HCT116 (cell line): Measurements from ENCODE around the gene BZW2.

Experiments
- CEBPB ChIP-seq: IDR thresholded peaks from 2 replicates; pipeline ENCODE4 v1.6.1; 2012; ENCODE audit warnings: low read depth
- ELF1 ChIP-seq: IDR thresholded peaks from 2 replicates; pipeline ENCODE4 v1.6.1; 2012; ENCODE audit warnings: low read depth, borderline replicate concordance
- EZH2 ChIP-seq: fragments of 200-600 bp; sonication (generic); IDR thresholded peaks from 2 replicates; pipeline ENCODE4 v1.6.1; 2017; ENCODE audit warnings: antibody characterized with exemption, mixed run types
- POLR2A ChIP-seq: IDR thresholded peaks from 2 replicates; pipeline ENCODE4 v1.7.0; 2011; ENCODE audit warnings: borderline replicate concordance; ENCODE audit not compliant: insufficient read depth, insufficient read length; ENCODE audit errors: extremely low read depth
- POLR2AphosphoS5 ChIP-seq: IDR thresholded peaks from 2 replicates; pipeline ENCODE4 v1.6.1; 2011; ENCODE audit warnings: mild to moderate bottlenecking, low read depth, low read length, moderate library complexity
- RAD21 ChIP-seq: IDR thresholded peaks from 2 replicates; pipeline ENCODE4 v1.6.1; 2012; ENCODE audit warnings: low read depth, mild to moderate bottlenecking
- YY1 ChIP-seq: IDR thresholded peaks from 2 replicates; pipeline ENCODE4 v1.6.1; 2011; ENCODE audit warnings: low read length, low read depth, moderate library complexity, mild to moderate bottlenecking; ENCODE audit not compliant: insufficient replicate concordance; ENCODE audit errors: extremely low read depth
- ZNF274 ChIP-seq: fragments of 200-500 bp; sonication (Bioruptor generic); IDR thresholded peaks from 2 replicates; pipeline ENCODE4 v1.6.1; 2014; ENCODE audit warnings: mild to moderate bottlenecking, low read depth, low read length, inconsistent platforms
- TF ChIP-seq, protein P1 (sequence below), 3 experiments: fragments of 200-600 bp in 1 of 3; sonication (generic) in 1 of 3; IDR thresholded peaks in 2 of 3; conservative IDR thresholded peaks in 1 of 3; 2 replicates each; pipeline ENCODE4 v1.5.1; 2012 to 2017; ENCODE audit warnings: low read depth in 2 of 3, low read length in 2 of 3, antibody characterized with exemption in 1 of 3, borderline replicate concordance in 1 of 3, control low read depth in 1 of 3, mild to moderate bottlenecking in 1 of 3, mixed read lengths in 1 of 3, mixed run types in 1 of 3, moderate library complexity in 1 of 3; ENCODE audit not compliant: insufficient read depth in 1 of 3
- TF ChIP-seq, protein P2 (sequence below): IDR thresholded peaks from 2 replicates; pipeline ENCODE4 v1.6.1; 2012; ENCODE audit warnings: low read depth
- TF ChIP-seq, protein P3 (sequence below): IDR thresholded peaks from 2 replicates; pipeline ENCODE4 v1.6.1; 2012

DNA sequence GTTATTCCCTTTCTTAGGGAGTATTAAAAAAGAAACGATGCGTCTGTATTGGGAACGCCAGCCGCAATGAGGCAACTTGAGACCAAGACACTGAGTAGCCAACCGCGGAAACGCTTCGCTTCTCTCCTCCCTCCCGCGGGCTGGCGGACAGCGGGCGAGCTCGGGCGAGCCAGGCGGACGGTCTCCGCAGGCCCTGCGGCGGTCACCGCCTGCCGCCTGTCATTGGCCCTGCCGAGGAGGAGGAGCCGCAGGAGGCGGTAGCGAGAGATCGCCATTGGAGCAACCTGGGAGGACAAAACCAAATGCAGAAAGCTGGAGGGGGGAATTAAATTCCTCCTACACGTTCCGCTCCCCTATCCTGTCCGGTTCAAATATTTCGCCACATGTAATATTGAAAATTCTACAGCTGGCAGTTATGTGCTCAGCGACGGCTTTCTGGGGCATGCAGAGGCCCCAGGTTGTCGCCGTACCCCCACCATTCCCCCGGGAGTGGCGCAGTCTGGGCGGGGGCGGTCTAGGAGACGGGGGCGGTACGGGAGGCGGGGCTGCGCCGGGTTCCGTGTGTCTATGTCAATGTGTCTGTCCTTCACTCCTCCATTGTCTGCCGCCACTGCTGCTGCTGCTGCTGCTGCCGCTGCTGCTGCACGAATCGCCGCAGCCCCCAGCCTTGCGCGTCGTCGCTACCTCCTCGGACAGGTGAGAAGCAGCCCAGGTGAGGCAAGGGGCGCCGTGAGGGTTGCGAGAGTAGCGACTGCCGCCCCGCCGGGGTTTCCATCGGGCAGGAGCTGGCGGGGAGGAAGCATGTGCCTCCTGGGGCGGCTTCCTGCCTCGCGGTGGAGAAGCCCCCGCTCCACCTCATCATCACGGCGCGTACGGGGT is at the start of gene BZW2, which contains the start of gene ANKMY2:
- TF ChIP-seq, protein P1, sequence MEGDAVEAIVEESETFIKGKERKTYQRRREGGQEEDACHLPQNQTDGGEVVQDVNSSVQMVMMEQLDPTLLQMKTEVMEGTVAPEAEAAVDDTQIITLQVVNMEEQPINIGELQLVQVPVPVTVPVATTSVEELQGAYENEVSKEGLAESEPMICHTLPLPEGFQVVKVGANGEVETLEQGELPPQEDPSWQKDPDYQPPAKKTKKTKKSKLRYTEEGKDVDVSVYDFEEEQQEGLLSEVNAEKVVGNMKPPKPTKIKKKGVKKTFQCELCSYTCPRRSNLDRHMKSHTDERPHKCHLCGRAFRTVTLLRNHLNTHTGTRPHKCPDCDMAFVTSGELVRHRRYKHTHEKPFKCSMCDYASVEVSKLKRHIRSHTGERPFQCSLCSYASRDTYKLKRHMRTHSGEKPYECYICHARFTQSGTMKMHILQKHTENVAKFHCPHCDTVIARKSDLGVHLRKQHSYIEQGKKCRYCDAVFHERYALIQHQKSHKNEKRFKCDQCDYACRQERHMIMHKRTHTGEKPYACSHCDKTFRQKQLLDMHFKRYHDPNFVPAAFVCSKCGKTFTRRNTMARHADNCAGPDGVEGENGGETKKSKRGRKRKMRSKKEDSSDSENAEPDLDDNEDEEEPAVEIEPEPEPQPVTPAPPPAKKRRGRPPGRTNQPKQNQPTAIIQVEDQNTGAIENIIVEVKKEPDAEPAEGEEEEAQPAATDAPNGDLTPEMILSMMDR (IDR thresholded peaks at IDR 0.05 in 2 of 3, conservative IDR thresholded peaks at IDR 0.05 in 1 of 3; ENCODE audit: borderline replicate concordance in 1 of 3, insufficient read depth in 1 of 3, low read depth in 2 of 3, low read length in 2 of 3): no peak
- TF ChIP-seq, protein P2, sequence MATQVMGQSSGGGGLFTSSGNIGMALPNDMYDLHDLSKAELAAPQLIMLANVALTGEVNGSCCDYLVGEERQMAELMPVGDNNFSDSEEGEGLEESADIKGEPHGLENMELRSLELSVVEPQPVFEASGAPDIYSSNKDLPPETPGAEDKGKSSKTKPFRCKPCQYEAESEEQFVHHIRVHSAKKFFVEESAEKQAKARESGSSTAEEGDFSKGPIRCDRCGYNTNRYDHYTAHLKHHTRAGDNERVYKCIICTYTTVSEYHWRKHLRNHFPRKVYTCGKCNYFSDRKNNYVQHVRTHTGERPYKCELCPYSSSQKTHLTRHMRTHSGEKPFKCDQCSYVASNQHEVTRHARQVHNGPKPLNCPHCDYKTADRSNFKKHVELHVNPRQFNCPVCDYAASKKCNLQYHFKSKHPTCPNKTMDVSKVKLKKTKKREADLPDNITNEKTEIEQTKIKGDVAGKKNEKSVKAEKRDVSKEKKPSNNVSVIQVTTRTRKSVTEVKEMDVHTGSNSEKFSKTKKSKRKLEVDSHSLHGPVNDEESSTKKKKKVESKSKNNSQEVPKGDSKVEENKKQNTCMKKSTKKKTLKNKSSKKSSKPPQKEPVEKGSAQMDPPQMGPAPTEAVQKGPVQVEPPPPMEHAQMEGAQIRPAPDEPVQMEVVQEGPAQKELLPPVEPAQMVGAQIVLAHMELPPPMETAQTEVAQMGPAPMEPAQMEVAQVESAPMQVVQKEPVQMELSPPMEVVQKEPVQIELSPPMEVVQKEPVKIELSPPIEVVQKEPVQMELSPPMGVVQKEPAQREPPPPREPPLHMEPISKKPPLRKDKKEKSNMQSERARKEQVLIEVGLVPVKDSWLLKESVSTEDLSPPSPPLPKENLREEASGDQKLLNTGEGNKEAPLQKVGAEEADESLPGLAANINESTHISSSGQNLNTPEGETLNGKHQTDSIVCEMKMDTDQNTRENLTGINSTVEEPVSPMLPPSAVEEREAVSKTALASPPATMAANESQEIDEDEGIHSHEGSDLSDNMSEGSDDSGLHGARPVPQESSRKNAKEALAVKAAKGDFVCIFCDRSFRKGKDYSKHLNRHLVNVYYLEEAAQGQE: no peak
- TF ChIP-seq YY1: peak; percentile 7
- TF ChIP-seq CEBPB: no peak
- no peak for TF ChIP-seq EZH2
- TF ChIP-seq, protein P3, sequence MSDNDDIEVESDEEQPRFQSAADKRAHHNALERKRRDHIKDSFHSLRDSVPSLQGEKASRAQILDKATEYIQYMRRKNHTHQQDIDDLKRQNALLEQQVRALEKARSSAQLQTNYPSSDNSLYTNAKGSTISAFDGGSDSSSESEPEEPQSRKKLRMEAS: peak; percentile 87
- TF ChIP-seq RAD21: no peak
- peak; percentile 95 for TF ChIP-seq POLR2AphosphoS5
- peak; percentile 88 for TF ChIP-seq POLR2A
- no peak; the same call in 1 of the 2 replicates for TF ChIP-seq ELF1
- no peak for TF ChIP-seq ZNF274
